Parathyroid adenoma (tissue), 2 donors: Measurements from ENCODE around the gene PIK3R6.

Source experiments
- H2AFZ ChIP-seq: fragments of 300-600 bp; sonication (generic); one replicate; pipeline ENCODE4 v1.7.0; 2017; ENCODE audit warnings: antibody characterized with exemption, mild to moderate bottlenecking
- H3K27ac ChIP-seq: fragments of 300-600 bp; sonication (generic); one replicate; pipeline ENCODE4 v1.7.0; 2017
- H3K27me3 ChIP-seq: fragments of 300-600 bp; sonication (generic); one replicate; pipeline ENCODE4 v1.7.0; 2017; ENCODE audit warnings: low read length; ENCODE audit not compliant: control insufficient read depth, insufficient read depth
- H3K36me3 ChIP-seq: fragments of 300-600 bp; sonication (generic); one replicate; pipeline ENCODE4 v1.7.0; 2017; ENCODE audit warnings: low read length; ENCODE audit not compliant: control insufficient read depth, insufficient read depth
- H3K4me1 ChIP-seq: fragments of 300-600 bp; sonication (generic); one replicate; pipeline ENCODE4 v1.7.0; 2017; ENCODE audit warnings: control low read depth
- H3K4me2 ChIP-seq: fragments of 300-600 bp; sonication (generic); one replicate; pipeline ENCODE4 v1.7.0; 2017; ENCODE audit warnings: low read length
- H3K4me3 ChIP-seq: fragments of 300-600 bp; sonication (generic); one replicate; pipeline ENCODE4 v1.7.0; 2017; ENCODE audit warnings: low read depth, low read length
- H3K79me2 ChIP-seq: fragments of 300-600 bp; sonication (generic); one replicate; pipeline ENCODE4 v1.7.0; 2017; ENCODE audit warnings: control low read depth
- H3K9ac ChIP-seq: fragments of 300-600 bp; sonication (generic); one replicate; pipeline ENCODE4 v1.7.0; 2017; ENCODE audit warnings: mild to moderate bottlenecking
- H3K9me3 ChIP-seq: fragments of 300-600 bp; sonication (generic); one replicate; pipeline ENCODE4 v1.7.0; 2017; ENCODE audit warnings: low read length; ENCODE audit not compliant: control insufficient read depth
- CTCF ChIP-seq: fragments of 300-600 bp; sonication (generic); IDR thresholded peaks from one replicate; pipeline ENCODE4 v1.7.0; 2017; ENCODE audit warnings: antibody characterized with exemption, mild to moderate bottlenecking
- donor health status: primary hyperparathyroidism.

PIK3R6 gene

GRCh38 chr17:8894673-8895578, 27.5 kb upstream of the PIK3R6 start:
- Histone ChIP-seq H3K4me1 (no peaks in the 10 kb centered on the region), H3K4me2 (no peak overlapping the region), H3K79me2 (no peaks in the 10 kb centered on the region), H3K9ac (no peak overlapping the region), H3K4me3 (no peak overlapping the region), H3K9me3 (no peaks in the 10 kb centered on the region), H3K27ac (no peak overlapping the region), H3K36me3 (no peaks in the 10 kb centered on the region), H3K27me3 (no peaks in the 10 kb centered on the region), H2AFZ (no peak overlapping the region)
- TF ChIP-seq CTCF, result peak; percentile 70

GRCh38 chr17:8894202-8894671, 26.8 kb upstream of the PIK3R6 start:
- Histone ChIP-seq H2AFZ (no peak overlapping the region), H3K4me2 (no peak overlapping the region), H3K9me3 (no peaks in the 10 kb centered on the region), H3K9ac (no peak overlapping the region), H3K4me1 (no peaks in the 10 kb centered on the region), H3K79me2 (no peaks in the 10 kb centered on the region), H3K27me3 (no peaks in the 10 kb centered on the region), H3K27ac (no peak overlapping the region), H3K36me3 (no peaks in the 10 kb centered on the region), H3K4me3 (no peak overlapping the region)
- no peak for TF ChIP-seq CTCF

- Histone ChIP-seq H3K79me2 (no peaks in the 10 kb centered on the region), H3K9ac (no peak overlapping the region), H3K4me1 (no peaks in the 10 kb centered on the region), H3K4me2 (no peak overlapping the region), H2AFZ (no peak overlapping the region), H3K27ac (no peak overlapping the region), H3K4me3 (no peak overlapping the region), H3K36me3 (no peaks in the 10 kb centered on the region), H3K9me3 (no peaks in the 10 kb centered on the region), H3K27me3 (no peaks in the 10 kb centered on the region)
- no peak for TF ChIP-seq CTCF
Measured at GRCh38 chr17:8893621-8894201, 26.2 kb upstream of the PIK3R6 start.

- Histone ChIP-seq H3K27ac (no peak overlapping the region), H3K4me2 (no peak overlapping the region), H3K9ac (no peak overlapping the region), H3K4me3 (no peak overlapping the region), H3K36me3 (no peaks in the 10 kb centered on the region), H3K9me3 (no peaks in the 10 kb centered on the region), H3K27me3 (no peaks in the 10 kb centered on the region), H2AFZ (no peak overlapping the region), H3K79me2 (no peaks in the 10 kb centered on the region), H3K4me1 (no peaks in the 10 kb centered on the region)
- no peak for TF ChIP-seq CTCF
Measured at GRCh38 chr17:8893059-8893458, 25.6 kb upstream of the PIK3R6 start.
